ENCODE results near the gene APBA1.

Gene APBA1

GRCh38 chr9:69671879-69672595, at the start of gene APBA1:
Gene APBA1 (minus strand): TSS chr9:69672371.
- TF ChIP-seq CTCF (conservative IDR thresholded peaks at IDR 0.05; ENCODE audit: control insufficient read depth, insufficient read depth, low read depth, low read length) = no peak
- H3K4me3 ChIP-seq (ENCODE audit: control insufficient read depth, low read depth, low read length) = peak within 1 kb of the TSS; percentile 68
- peak; percentile 33 for DNase-seq (ENCODE audit: low read depth)

GRCh38 chr9:69719983-69720382, 47.8 kb upstream of the APBA1 start:
- TF ChIP-seq CTCF (conservative IDR thresholded peaks at IDR 0.05; ENCODE audit: control insufficient read depth, insufficient read depth, low read depth, low read length) = no peak
- no peak for DNase-seq (ENCODE audit: low read depth)

GRCh38 chr9:69719367-69719766, 47.2 kb upstream of the APBA1 start:
- no peak overlapping the region for H3K4me3 ChIP-seq (ENCODE audit: control insufficient read depth, low read depth, low read length)
- no peak for TF ChIP-seq CTCF (conservative IDR thresholded peaks at IDR 0.05; ENCODE audit: control insufficient read depth, insufficient read depth, low read depth, low read length)
- peak; percentile 8 for DNase-seq (ENCODE audit: low read depth)

More at GRCh38 chr9:69719983-69720382, 47.8 kb upstream of the APBA1 start:
- H3K4me3 ChIP-seq (ENCODE audit: control insufficient read depth, low read depth, low read length) = no peak overlapping the region

- no peak for TF ChIP-seq CTCF (conservative IDR thresholded peaks at IDR 0.05; ENCODE audit: control insufficient read depth, insufficient read depth, low read depth, low read length)
- H3K4me3 ChIP-seq (ENCODE audit: control insufficient read depth, low read depth, low read length) = no peak overlapping the region
- no peak for DNase-seq (ENCODE audit: low read depth)
Measured at GRCh38 chr9:69718218-69718617, 46.0 kb upstream of the APBA1 start.

GRCh38 chr9:69715825-69716224, 43.7 kb upstream of the APBA1 start:
- DNase-seq (ENCODE audit: low read depth) = no peak
- no peak for TF ChIP-seq CTCF (conservative IDR thresholded peaks at IDR 0.05; ENCODE audit: control insufficient read depth, insufficient read depth, low read depth, low read length)
- no peak overlapping the region for H3K4me3 ChIP-seq (ENCODE audit: control insufficient read depth, low read depth, low read length)

GRCh38 chr9:69715096-69715495, 42.9 kb upstream of the APBA1 start:
- no peak overlapping the region for H3K4me3 ChIP-seq (ENCODE audit: control insufficient read depth, low read depth, low read length)
- no peak for TF ChIP-seq CTCF (conservative IDR thresholded peaks at IDR 0.05; ENCODE audit: control insufficient read depth, insufficient read depth, low read depth, low read length)
- no peak for DNase-seq (ENCODE audit: low read depth)
